Muscle of leg (tissue), 11 donors: ENCODE results near the gene HEYL. TPM values are rescaled to one million over a fixed set of nuclear protein-coding genes. Genes with fewer than 3 reads are reported as not detected.

Experiments
- DNase-seq: peaks from one replicate; pipeline ENCODE4 v3.0.0; 2013
- H3K27ac ChIP-seq: one replicate; pipeline ENCODE4 v1.5.1; 2013; ENCODE audit warnings: mild to moderate bottlenecking, low read length, control low read depth
- H3K27me3 ChIP-seq: one replicate; pipeline ENCODE4 v1.6.1; 2013; ENCODE audit warnings: low read length; ENCODE audit not compliant: control insufficient read depth, insufficient read depth
- H3K36me3 ChIP-seq: one replicate; pipeline ENCODE4 v1.6.1; 2013; ENCODE audit warnings: low read length; ENCODE audit not compliant: control insufficient read depth, insufficient read depth
- H3K4me1 ChIP-seq: one replicate; pipeline ENCODE4 v1.6.1; 2013; ENCODE audit warnings: low read length; ENCODE audit not compliant: control insufficient read depth, insufficient read depth
- H3K4me3 ChIP-seq: one replicate; pipeline ENCODE4 v1.5.1; 2013; ENCODE audit warnings: low read length, control low read depth
- H3K9me3 ChIP-seq: replicated peaks from 2 replicates; pipeline ENCODE4 v1.6.1; 2013; ENCODE audit warnings: low read depth, low read length; ENCODE audit not compliant: control insufficient read depth
- WGBS: methylation state at CpG from one replicate; pipeline ENCODE4 v1.1.5; 2013; ENCODE audit warnings: missing lambda C conversion rate; ENCODE audit not compliant: insufficient coverage; 5-methylcytosine and 5-hydroxymethylcytosine counted together
- polyA plus RNA-seq, 8 donors: library from polyadenylated mRNA; unstranded; fragments of 120-200 nt; gene quantifications; one replicate each; pipeline versions ENCODE4 v1.2.1 to v1.2.3, GENCODE V29; 2013; ENCODE audit warnings: inconsistent platforms in 1 of 8, low replicate concordance in 1 of 8; ENCODE audit not compliant: insufficient read length in 8 of 8, insufficient read depth in 1 of 8
- total RNA-seq: library from RNA; stranded (reverse); fragments of 120-200 nt; gene quantifications from one replicate; pipeline ENCODE4 v1.2.4, GENCODE V29; 2013

HEYL gene
- total and polyA plus RNA-seq, 9 donors = 19.5 to 73.0 (median 59.3) TPM

- WGBS = 40% methylated on average over 1 of the region's 3 CpGs
- Histone ChIP-seq H3K4me3 (no peak overlapping the region), H3K36me3 (no peaks in the 10 kb centered on the region), H3K9me3 (no peaks in the 10 kb centered on the region), H3K27ac (no peak overlapping the region), H3K4me1 (no peaks in the 10 kb centered on the region), H3K27me3 (peaks cover 54% of the 10 kb centered on the region)
- DNase-seq = no peak
Observed at GRCh38 chr1:39681294-39681693, 41.9 kb upstream of the HEYL start.

GRCh38 chr1:39680751-39681150 lies 41.3 kb upstream of the HEYL start:
- H3K27ac ChIP-seq = no peak overlapping the region
- no peaks in the 10 kb centered on the region for H3K9me3 ChIP-seq
- no peak overlapping the region for H3K4me3 ChIP-seq
- 53% methylated on average over 4 of the region's 4 CpGs for WGBS
- H3K27me3 ChIP-seq = peaks cover 52% of the 10 kb centered on the region
- DNase-seq = no peak
- H3K36me3 ChIP-seq = no peaks in the 10 kb centered on the region
- no peaks in the 10 kb centered on the region for H3K4me1 ChIP-seq

- peaks cover 49% of the 10 kb centered on the region for H3K27me3 ChIP-seq
- no CpG with 5 or more reads among the region's 2 CpGs for WGBS
- H3K4me1 ChIP-seq = no peaks in the 10 kb centered on the region
Observed at GRCh38 chr1:39679821-39680220, 40.4 kb upstream of the HEYL start.

GRCh38 chr1:39678889-39679288 lies 39.4 kb upstream of the HEYL start:
- no peak for DNase-seq
- WGBS = no CpG with 5 or more reads among the region's 2 CpGs
- H3K27me3 ChIP-seq = peaks cover 40% of the 10 kb centered on the region
- H3K36me3 ChIP-seq = no peaks in the 10 kb centered on the region
- H3K4me3 ChIP-seq = no peak overlapping the region
- H3K4me1 ChIP-seq = no peaks in the 10 kb centered on the region
- no peak overlapping the region for H3K27ac ChIP-seq
- H3K9me3 ChIP-seq = no peaks in the 10 kb centered on the region

More at GRCh38 chr1:39679821-39680220, 40.4 kb upstream of the HEYL start:
- no peak for DNase-seq
- no peak overlapping the region for H3K4me3 ChIP-seq
- no peaks in the 10 kb centered on the region for H3K36me3 ChIP-seq
- no peaks in the 10 kb centered on the region for H3K9me3 ChIP-seq
- no peak overlapping the region for H3K27ac ChIP-seq

GRCh38 chr1:39677645-39678044 lies 38.2 kb upstream of the HEYL start:
- Histone ChIP-seq H3K4me3 (no peak overlapping the region), H3K9me3 (no peaks in the 10 kb centered on the region), H3K27ac (no peak overlapping the region), H3K27me3 (peaks cover 34% of the 10 kb centered on the region), H3K4me1 (peaks cover 3% of the 10 kb centered on the region), H3K36me3 (no peaks in the 10 kb centered on the region)
- WGBS = 87% methylated on average over 3 of the region's 4 CpGs
- no peak for DNase-seq

- no peaks in the 10 kb centered on the region for H3K36me3 ChIP-seq
- no peak overlapping the region for H3K27ac ChIP-seq
- no peaks in the 10 kb centered on the region for H3K9me3 ChIP-seq
- H3K4me1 ChIP-seq = peaks cover 8% of the 10 kb centered on the region
- no peak for DNase-seq
- no peak overlapping the region for H3K4me3 ChIP-seq
- H3K27me3 ChIP-seq = peaks cover 34% of the 10 kb centered on the region
- 70% methylated on average over 5 of the region's 6 CpGs for WGBS
Observed at GRCh38 chr1:39676948-39677548, 37.6 kb upstream of the HEYL start.

GRCh38 chr1:39675220-39675619 lies 35.8 kb upstream of the HEYL start:
- no peak for DNase-seq
- H3K27ac ChIP-seq = no peak overlapping the region
- WGBS = no CpG with 5 or more reads among the region's 1 CpG

GRCh38 chr1:39673215-39673614 lies 33.8 kb upstream of the HEYL start:
- H3K27ac ChIP-seq = no peak overlapping the region
- H3K9me3 ChIP-seq = no peaks in the 10 kb centered on the region
- no peak overlapping the region for H3K4me3 ChIP-seq
- 84% methylated on average over 3 of the region's 3 CpGs for WGBS
- H3K27me3 ChIP-seq = peaks cover 37% of the 10 kb centered on the region
- H3K36me3 ChIP-seq = no peaks in the 10 kb centered on the region
- DNase-seq = no peak
- peaks cover 29% of the 10 kb centered on the region for H3K4me1 ChIP-seq

More at GRCh38 chr1:39675220-39675619, 35.8 kb upstream of the HEYL start:
- H3K36me3 ChIP-seq = no peaks in the 10 kb centered on the region
- H3K4me1 ChIP-seq = peaks cover 21% of the 10 kb centered on the region
- H3K9me3 ChIP-seq = no peaks in the 10 kb centered on the region
- no peak overlapping the region for H3K4me3 ChIP-seq
- peaks cover 36% of the 10 kb centered on the region for H3K27me3 ChIP-seq

GRCh38 chr1:39672551-39672947 lies 33.1 kb upstream of the HEYL start:
- DNase-seq = peak; percentile 25
- H3K4me1 ChIP-seq = peaks cover 29% of the 10 kb centered on the region
- WGBS = 8% methylated on average over 10 of the region's 12 CpGs
- peak overlapping the region; percentile 25 for H3K27ac ChIP-seq
- H3K36me3 ChIP-seq = no peaks in the 10 kb centered on the region
- peak overlapping the region; percentile 57 for H3K4me3 ChIP-seq
- H3K27me3 ChIP-seq = peaks cover 39% of the 10 kb centered on the region
- H3K9me3 ChIP-seq = no peaks in the 10 kb centered on the region

- no peaks in the 10 kb centered on the region for H3K9me3 ChIP-seq
- H3K4me3 ChIP-seq = peak within 1 kb of the TSS; percentile 57
- WGBS = under 1% methylated on average over 44 of the region's 55 CpGs
- no peaks in the 10 kb centered on the region for H3K36me3 ChIP-seq
- peak within 1 kb of the TSS; percentile 79 for H3K27ac ChIP-seq
- H3K4me1 ChIP-seq = peaks cover 29% of the 10 kb centered on the region
- H3K27me3 ChIP-seq = peaks cover 39% of the 10 kb centered on the region
- peak; percentile 61 for DNase-seq
Observed at GRCh38 chr1:39671793-39672550, 32.5 kb upstream of the HEYL start, which contains the start of gene NT5C1A. TSS of gene NT5C1A (minus strand) at chr1:39672107. CDS start at chr1:39672038, 69 bp downstream.
